Measurements from ENCODE around the gene P2RY4. TPM values are rescaled to one million over a fixed set of nuclear protein-coding genes. Genes with fewer than 3 reads are reported as not detected.

Gene P2RY4
- polyA plus RNA-seq, 1 experiment: 0.22 TPM

GRCh38 chrX:70254909-70255308 lies 5.1 kb downstream of the P2RY4 start:
- H3K4me3 ChIP-seq (ENCODE audit: low read depth, low read length): no peak overlapping the region
- CTCF ChIA-PET: no interaction called here
- no peaks in the 10 kb centered on the region for H3K27me3 ChIP-seq (ENCODE audit: control insufficient read depth, insufficient read depth, low read length)
- no peak for DNase-seq (ENCODE audit: low read depth)
- POLR2A ChIA-PET: no interaction called here
- TF ChIP-seq, protein P1, sequence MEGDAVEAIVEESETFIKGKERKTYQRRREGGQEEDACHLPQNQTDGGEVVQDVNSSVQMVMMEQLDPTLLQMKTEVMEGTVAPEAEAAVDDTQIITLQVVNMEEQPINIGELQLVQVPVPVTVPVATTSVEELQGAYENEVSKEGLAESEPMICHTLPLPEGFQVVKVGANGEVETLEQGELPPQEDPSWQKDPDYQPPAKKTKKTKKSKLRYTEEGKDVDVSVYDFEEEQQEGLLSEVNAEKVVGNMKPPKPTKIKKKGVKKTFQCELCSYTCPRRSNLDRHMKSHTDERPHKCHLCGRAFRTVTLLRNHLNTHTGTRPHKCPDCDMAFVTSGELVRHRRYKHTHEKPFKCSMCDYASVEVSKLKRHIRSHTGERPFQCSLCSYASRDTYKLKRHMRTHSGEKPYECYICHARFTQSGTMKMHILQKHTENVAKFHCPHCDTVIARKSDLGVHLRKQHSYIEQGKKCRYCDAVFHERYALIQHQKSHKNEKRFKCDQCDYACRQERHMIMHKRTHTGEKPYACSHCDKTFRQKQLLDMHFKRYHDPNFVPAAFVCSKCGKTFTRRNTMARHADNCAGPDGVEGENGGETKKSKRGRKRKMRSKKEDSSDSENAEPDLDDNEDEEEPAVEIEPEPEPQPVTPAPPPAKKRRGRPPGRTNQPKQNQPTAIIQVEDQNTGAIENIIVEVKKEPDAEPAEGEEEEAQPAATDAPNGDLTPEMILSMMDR (IDR thresholded peaks at IDR 0.05; ENCODE audit: insufficient read depth, low read depth, low read length): no peak
- H3K36me3 ChIP-seq (ENCODE audit: control insufficient read depth, insufficient read depth, low read length): no peaks in the 10 kb centered on the region

DNA sequence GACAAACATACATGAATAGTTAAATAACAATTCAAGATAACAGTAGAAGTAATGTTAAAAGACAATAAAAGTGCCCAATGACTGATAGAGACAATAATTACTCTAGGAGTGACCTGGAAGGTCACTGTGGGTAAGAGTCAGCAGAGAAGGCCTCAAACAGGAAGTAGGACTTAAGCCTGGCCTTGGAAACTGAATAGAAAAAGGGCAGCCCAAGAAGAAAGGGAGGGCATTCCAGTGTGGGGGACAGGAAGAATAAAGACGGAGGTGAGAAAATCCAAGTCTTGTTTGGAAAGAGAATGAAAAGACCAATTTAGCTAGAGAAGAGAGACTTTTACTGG lies 6.0 kb downstream of the P2RY4 start:
- Histone ChIP-seq H3K4me3 (ENCODE audit: low read depth, low read length) (no peak overlapping the region), H3K36me3 (ENCODE audit: control insufficient read depth, insufficient read depth, low read length) (no peaks in the 10 kb centered on the region), H3K27me3 (ENCODE audit: control insufficient read depth, insufficient read depth, low read length) (no peaks in the 10 kb centered on the region)
- ChIA-PET POLR2A (no interaction called here), CTCF (no interaction called here)
- DNase-seq (ENCODE audit: low read depth): no peak
- TF ChIP-seq, protein P1 (IDR thresholded peaks at IDR 0.05; ENCODE audit: insufficient read depth, low read depth, low read length): no peak

DNA sequence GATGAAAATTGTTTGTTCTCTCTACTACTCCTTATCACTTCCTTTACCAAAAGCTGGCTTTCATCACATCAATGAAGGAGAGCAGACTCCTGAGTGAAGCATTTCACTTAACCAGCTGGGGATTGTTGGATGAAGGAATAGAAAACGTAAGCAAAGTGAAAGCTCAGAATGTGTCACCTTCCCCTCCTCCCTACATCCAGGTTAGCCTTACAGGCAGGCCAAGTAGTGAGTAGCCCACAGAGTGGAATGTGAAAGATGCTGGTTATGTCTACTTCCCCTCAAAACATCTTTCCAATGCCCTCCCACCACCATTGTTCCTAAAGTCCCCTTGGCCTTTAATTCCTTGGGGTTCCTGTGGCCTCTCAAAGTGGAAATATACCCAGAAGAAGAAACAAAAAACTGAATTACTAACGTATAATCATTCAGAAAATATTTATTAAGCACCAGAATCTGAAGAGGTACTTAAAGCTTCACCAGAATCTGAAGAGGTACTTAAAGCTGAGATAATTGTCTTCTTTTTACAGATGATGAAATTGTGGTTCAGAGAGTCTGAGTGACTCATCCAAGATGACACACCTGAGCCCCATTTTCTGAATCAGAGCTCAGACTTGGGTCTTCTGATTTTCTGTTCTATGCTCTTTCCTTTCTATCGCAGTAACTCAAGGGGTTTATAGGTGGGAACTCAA lies 6.5 kb downstream of the P2RY4 start:
- TF ChIP-seq, protein P1 (IDR thresholded peaks at IDR 0.05; ENCODE audit: insufficient read depth, low read depth, low read length): no peak
- H3K27me3 ChIP-seq (ENCODE audit: control insufficient read depth, insufficient read depth, low read length): no peaks in the 10 kb centered on the region
- DNase-seq (ENCODE audit: low read depth): no peak
- H3K36me3 ChIP-seq (ENCODE audit: control insufficient read depth, insufficient read depth, low read length): no peaks in the 10 kb centered on the region
- ChIA-PET POLR2A (no interaction called here), CTCF (interaction anchor here (1.2 kb wide), 1 partner anchor 9 kb away, joined by 3 read pairs; no protein-coding TSS in a partner anchor)
- H3K4me3 ChIP-seq (ENCODE audit: low read depth, low read length): no peak overlapping the region

DNA sequence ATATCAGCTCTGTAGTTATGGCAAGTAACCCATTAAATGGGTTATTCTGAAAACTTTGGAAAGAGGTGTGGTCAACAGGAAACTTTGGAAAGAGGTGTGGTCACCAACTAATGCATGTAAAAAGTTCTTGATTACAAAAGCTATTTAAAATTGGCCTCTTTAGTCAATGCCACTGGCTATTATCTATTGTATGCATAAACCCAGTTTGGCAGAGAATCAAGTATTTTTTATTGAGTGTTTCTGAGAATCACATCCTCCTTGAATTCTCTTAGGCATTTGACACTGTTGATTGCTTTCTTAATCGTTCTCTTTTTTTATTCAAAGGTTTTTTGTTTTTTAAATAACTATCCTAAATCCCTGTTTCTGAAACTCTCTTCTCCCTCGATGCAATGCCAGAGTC lies 7.5 kb downstream of the P2RY4 start:
- Histone ChIP-seq H3K4me3 (ENCODE audit: low read depth, low read length) (no peak overlapping the region), H3K27me3 (ENCODE audit: control insufficient read depth, insufficient read depth, low read length) (no peaks in the 10 kb centered on the region), H3K36me3 (ENCODE audit: control insufficient read depth, insufficient read depth, low read length) (no peaks in the 10 kb centered on the region)
- no peak for DNase-seq (ENCODE audit: low read depth)
- ChIA-PET POLR2A (no interaction called here), CTCF (interaction anchor here (1.2 kb wide), 1 partner anchor 10 kb away, joined by 3 read pairs; no protein-coding TSS in a partner anchor)
- TF ChIP-seq, protein P1 (IDR thresholded peaks at IDR 0.05; ENCODE audit: insufficient read depth, low read depth, low read length): no peak

DNA sequence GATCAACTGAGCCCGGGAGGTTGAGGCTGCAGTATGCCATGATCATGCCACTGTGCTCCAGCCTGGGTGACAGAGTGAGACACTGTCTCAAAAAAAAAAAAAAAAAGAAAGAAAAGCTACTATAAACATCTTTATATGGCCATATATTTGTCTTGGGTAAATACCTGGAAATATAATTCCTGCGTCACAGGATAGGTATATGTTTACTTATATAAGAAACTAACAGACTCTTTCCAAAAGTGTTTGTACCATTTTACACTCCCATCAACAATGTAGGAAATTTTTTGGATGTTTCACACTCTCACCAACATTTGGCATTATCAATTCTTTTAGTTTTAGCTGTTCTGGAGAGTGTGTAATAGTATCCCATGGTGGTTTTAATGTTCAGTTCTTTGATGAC lies 12.8 kb downstream of the P2RY4 start:
- H3K27me3 ChIP-seq (ENCODE audit: control insufficient read depth, insufficient read depth, low read length): no peaks in the 10 kb centered on the region
- CTCF ChIA-PET: no interaction called here
- no peaks in the 10 kb centered on the region for H3K36me3 ChIP-seq (ENCODE audit: control insufficient read depth, insufficient read depth, low read length)
- TF ChIP-seq, protein P1 (IDR thresholded peaks at IDR 0.05; ENCODE audit: insufficient read depth, low read depth, low read length): no peak
- DNase-seq (ENCODE audit: low read depth): no peak
- no peak overlapping the region for H3K4me3 ChIP-seq (ENCODE audit: low read depth, low read length)
- POLR2A ChIA-PET: no interaction called here

Data from BJ (cell line).